HG03520 (cell line): Measurements from ENCODE around the gene TSNAX.
A peak's percentile ranks its signal among the peaks of the same experiment; 100 is the strongest.

Source experiments
- ATAC-seq: cut with Tn5 transposase; IDR thresholded peaks from one replicate; pipeline ENCODE4 v1.9.1; 2021; ENCODE audit warnings: mild to moderate bottlenecking, moderate library complexity; ENCODE audit not compliant: unreplicated experiment

Gene TSNAX

GRCh38 chr1:231600458-231600976 lies 72.0 kb downstream of the TSNAX start:
- no peak for ATAC-seq

- ATAC-seq, result no peak
Measured at GRCh38 chr1:231601824-231602672, 73.6 kb downstream of the TSNAX start.

GRCh38 chr1:231602673-231602984 lies 74.2 kb downstream of the TSNAX start:
- no peak for ATAC-seq

DNA sequence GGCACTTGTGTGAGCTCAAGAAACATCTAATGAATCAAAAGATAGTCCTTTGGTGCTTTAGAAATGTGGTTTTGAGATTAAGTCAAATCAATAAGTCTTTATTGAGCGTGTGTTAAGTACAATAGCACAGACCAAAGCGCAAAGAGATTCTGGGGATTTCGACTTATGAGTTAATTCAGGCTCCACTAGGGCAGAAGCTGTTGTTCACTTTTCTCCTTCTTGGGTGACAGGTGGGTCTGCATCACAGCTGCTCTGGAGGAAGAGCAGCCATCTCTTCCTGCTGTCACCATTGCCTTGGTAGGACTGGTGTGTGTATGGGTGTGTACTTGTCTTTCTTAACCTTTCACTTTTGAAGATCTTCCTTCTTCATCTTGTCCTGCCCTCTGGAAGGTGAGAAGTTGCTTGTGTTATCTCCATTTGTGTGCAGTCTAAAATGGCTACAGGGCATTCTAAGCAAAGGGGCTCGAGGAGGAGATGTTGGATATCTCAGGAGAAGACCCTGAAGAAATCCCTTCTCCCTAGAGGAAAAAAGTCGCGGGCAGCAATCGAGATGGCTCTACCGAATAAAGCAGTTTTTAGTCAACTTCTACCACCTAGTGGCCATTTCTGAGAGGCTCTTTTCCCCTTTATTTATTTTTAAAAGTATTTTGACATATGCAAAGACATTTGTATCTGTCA lies 75.3 kb downstream of the TSNAX start:
- ATAC-seq, result no peak

GRCh38 chr1:231604276-231604621 lies 75.8 kb downstream of the TSNAX start:
- no peak for ATAC-seq

DNA sequence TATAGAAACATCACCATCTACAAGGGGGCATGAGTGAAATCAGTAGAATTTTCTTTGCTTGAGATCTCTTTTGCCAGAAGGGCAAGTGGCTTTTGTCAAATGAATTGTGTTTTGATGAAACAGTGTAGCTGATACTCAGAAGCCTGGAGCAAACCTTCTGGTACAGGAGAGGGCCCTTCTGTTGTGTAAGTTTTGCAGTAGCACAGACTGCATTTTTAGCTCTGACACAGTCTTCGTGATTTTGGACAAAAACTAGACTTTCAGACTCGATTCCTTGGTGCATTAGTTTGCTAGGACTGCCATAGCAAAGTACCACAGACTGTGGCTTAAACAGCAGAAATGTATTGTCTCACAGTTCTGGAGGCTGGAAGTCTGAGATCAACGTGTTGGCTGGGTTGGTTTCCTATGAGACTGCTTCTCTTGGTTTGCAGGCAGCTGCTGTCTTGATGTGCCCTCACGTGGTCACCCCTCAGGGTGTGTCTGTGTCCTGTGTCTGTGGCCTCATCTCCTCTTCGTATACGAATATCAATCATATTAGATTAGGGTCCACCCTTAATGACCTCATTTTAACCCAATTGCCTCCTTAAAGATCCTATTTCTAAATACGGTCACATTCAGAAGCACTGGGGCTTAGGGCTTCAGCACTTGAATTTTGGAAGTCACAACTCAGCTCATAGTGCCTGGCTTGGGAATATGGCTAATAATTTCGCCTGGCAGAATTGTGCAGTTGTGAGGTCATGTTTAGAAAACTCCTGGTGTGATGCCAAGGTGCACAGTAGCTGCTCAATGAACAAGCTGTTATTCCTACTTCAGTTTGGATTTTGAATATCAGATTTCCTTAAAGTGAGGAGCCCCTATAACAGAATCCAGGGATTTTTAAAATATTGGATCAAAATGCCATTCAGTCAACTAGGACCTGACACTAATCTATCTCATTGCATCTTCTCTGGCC lies 77.0 kb downstream of the TSNAX start:
- ATAC-seq, result no peak

GRCh38 chr1:231606712-231607111 lies 78.2 kb downstream of the TSNAX start:
- ATAC-seq, result no peak

DNA sequence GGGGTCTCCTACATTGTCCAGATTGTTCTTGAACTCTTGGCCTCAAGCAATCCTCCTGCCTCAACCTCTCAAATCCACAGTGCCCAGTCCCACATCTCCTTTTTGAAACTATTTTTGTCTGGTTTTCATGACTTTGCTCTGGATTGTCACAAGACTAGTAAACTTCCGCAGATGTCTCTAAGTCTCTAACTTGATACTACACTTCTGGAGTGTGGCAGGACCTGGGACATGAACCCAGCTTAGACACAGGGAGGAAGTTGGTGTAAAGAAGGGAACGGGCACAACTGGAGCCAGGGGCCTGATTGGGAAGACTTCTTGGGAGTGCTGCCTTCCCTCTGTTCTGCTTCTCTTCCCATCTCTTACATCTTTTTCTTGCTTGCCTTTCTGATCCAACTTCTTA lies 81.9 kb downstream of the TSNAX start:
- no peak for ATAC-seq

DNA sequence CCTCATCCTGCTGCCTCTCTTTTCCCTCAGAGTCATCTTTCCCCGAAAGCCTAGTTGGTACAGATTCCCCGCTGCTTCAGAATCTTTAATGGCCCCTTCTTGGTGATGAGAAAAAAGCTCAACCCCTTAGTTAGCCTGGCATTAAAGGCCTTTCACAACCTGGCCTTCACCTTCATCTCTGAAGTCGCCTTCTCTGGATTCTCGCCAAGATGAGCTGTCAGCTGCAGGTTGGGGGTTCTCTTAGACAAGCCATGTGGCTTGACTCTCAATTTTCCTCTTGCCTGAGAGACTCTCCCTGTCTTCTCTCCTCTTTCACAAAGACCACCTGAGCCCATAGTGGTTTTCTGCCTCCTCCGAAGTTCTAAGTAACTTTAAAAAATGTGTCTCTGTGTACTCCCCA lies 82.6 kb downstream of the TSNAX start:
- no peak for ATAC-seq

- ATAC-seq, result no peak
Measured at GRCh38 chr1:231611851-231612250, 83.4 kb downstream of the TSNAX start.

GRCh38 chr1:231612393-231613089 lies 84.1 kb downstream of the TSNAX start:
- ATAC-seq, result peak; percentile 87

GRCh38 chr1:231613419-231614349 lies 85.2 kb downstream of the TSNAX start:
- ATAC-seq, result no peak
